ENCODE data around the gene HIF3A. TPM values are rescaled to one million over a fixed set of nuclear protein-coding genes. Genes with fewer than 3 reads are reported as not detected.
"Not testable (repeated sequence)": the region's sequence is repeated elsewhere in the genome, so short reads cannot be mapped to it uniquely, and the experiment has no call there.

Gene HIF3A
- total RNA-seq, 1 experiment from 2014 or later = not detected

DNA sequence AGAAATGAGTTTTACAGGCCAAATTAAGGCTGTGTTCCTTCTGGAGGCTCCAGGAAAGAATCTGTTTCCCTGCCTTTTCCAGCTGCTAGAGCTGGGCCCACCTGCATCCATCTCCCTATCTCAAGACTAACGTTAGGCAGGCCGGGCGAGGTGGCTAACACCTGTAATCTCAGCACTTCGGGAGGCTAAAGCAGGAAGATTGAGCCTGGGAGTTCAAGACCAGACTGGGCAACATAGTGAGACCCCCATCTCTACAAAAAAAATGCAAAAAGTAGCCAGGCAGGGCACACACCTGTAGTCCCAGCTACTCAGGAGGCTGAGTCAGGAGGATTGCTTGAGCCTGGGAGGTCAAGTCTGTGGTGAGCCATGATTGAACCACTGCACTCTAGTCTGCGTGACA is 14.6 kb downstream of the HIF3A start:
- H3K4me2 ChIP-seq = no peak overlapping the region
- H2AFZ ChIP-seq = no peak overlapping the region
- H3F3A ChIP-seq (ENCODE audit: insufficient read depth, low read depth) = no peaks in the 10 kb centered on the region
- DNase-seq = no peak
- peaks cover 2% of the 10 kb centered on the region for H3K9me3 ChIP-seq (ENCODE audit: insufficient read depth, low read depth)
- no peak overlapping the region for H3K27ac ChIP-seq
- no TSS peak for BruUV-seq (replicated peaks)
- H3K9me2 ChIP-seq (ENCODE audit: insufficient read depth) = no peaks in the 10 kb centered on the region
- no peak for TF ChIP-seq EZH2 (IDR thresholded peaks at IDR 0.05; ENCODE audit: low read depth)
- TF ChIP-seq, protein P1, sequence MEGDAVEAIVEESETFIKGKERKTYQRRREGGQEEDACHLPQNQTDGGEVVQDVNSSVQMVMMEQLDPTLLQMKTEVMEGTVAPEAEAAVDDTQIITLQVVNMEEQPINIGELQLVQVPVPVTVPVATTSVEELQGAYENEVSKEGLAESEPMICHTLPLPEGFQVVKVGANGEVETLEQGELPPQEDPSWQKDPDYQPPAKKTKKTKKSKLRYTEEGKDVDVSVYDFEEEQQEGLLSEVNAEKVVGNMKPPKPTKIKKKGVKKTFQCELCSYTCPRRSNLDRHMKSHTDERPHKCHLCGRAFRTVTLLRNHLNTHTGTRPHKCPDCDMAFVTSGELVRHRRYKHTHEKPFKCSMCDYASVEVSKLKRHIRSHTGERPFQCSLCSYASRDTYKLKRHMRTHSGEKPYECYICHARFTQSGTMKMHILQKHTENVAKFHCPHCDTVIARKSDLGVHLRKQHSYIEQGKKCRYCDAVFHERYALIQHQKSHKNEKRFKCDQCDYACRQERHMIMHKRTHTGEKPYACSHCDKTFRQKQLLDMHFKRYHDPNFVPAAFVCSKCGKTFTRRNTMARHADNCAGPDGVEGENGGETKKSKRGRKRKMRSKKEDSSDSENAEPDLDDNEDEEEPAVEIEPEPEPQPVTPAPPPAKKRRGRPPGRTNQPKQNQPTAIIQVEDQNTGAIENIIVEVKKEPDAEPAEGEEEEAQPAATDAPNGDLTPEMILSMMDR (conservative IDR thresholded peaks at IDR 0.05) = no peak
- ChIA-PET CTCF (no interaction called here), POLR2A (ENCODE audit: unreplicated experiment) (interaction anchor here (0.6 kb wide), 1 partner anchor 50 kb away, joined by 35 read pairs; no protein-coding TSS in a partner anchor)
- intact Hi-C loops (cut with micrococcal nuclease; ENCODE audit: unreplicated experiment) = no loop called here
- no peaks in the 10 kb centered on the region for H3K27me3 ChIP-seq (ENCODE audit: insufficient read depth, low read depth)
- no peaks in the 10 kb centered on the region for H4K20me1 ChIP-seq (ENCODE audit: insufficient read depth)
- H3K4me1 ChIP-seq (replicated peaks; ENCODE audit: insufficient read depth) = no peaks in the 10 kb centered on the region
- no peaks in the 10 kb centered on the region for H3K79me2 ChIP-seq (ENCODE audit: low read depth)
- no peak overlapping the region for H3K4me3 ChIP-seq
- H3K36me3 ChIP-seq (ENCODE audit: low read depth) = no peaks in the 10 kb centered on the region

DNA sequence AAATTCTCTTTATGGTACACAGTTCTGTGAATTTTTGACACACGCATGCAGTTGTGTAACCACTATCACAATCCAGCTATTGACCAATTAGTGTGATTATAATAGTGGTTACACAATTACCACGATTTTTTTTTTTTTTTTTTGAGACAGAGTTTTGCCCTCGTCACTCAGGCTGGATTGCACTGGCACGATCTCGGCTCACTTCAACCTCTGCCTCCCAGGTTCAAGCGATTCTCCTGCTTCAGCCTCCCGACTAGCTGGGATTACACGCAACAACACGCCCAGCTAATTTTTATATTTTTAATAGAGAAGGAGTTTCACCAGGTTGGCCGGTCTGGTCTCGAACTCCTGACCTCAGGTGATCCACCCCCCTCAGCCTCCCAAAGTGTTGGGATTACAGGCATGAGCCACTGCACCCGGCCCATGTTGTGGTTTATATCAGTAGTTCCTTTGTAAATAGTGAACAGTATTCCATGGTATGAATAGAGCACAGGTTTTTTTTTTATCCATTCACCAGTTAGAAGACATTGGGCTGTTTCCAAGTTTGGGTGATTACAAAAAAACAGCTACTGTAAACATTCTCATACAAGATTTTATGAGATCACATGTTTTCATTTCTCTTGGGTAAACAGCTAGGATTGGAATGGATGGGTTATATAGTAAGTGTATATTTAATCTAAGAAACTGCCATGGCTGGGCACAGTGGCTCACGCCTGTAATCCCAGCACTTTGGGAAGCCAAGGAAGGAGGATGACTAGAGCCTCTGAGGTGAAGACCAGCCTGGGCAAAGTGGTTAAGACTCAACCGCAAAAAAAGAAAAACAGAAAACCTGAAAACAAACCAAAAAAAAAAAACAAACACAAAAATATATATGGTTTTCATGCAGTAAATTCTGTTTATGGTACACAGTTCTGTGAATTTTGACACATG is 17.0 kb downstream of the HIF3A start:
- H3K9me3 ChIP-seq (ENCODE audit: insufficient read depth, low read depth); H3F3A ChIP-seq (ENCODE audit: insufficient read depth, low read depth); H2AFZ ChIP-seq; H3K9me2 ChIP-seq (ENCODE audit: insufficient read depth); H4K20me1 ChIP-seq (ENCODE audit: insufficient read depth); H3K27ac ChIP-seq; H3K4me3 ChIP-seq; H3K27me3 ChIP-seq (ENCODE audit: insufficient read depth, low read depth); H3K4me1 ChIP-seq (replicated peaks; ENCODE audit: insufficient read depth); DNase-seq; H3K79me2 ChIP-seq (ENCODE audit: low read depth); H3K36me3 ChIP-seq (ENCODE audit: low read depth); POLR2A ChIA-PET (ENCODE audit: unreplicated experiment); H3K4me2 ChIP-seq; intact Hi-C loops (cut with micrococcal nuclease; ENCODE audit: unreplicated experiment); BruUV-seq (replicated peaks): not testable (repeated sequence)
- CTCF ChIA-PET = interaction anchor here (0.7 kb wide), 1 partner anchor 127 kb away, joined by 7 read pairs; no protein-coding TSS in a partner anchor

DNA sequence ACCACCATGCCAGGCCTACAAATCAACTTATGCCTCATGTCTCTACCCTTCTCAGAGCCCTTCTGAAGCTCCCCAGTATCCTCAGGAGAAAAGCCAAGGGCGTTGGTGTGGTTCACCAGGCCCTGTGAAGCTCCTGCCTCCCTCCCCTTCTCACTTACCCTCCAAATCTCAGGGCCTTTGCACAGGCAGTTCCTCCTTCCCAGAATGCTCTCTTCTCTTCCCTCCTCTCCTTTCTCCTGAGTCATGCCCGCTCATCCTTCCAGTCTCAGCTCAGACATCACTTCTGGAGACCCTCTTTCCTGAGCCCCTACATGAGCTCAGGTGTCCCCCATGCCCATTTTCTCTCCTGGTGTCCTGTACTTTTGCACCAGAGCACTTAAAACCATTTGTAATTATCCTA is 20.5 kb downstream of the HIF3A start:
- DNase-seq = no peak
- no peak overlapping the region for H2AFZ ChIP-seq
- H3K9me3 ChIP-seq (ENCODE audit: insufficient read depth, low read depth) = no peaks in the 10 kb centered on the region
- TF ChIP-seq, protein P1 (conservative IDR thresholded peaks at IDR 0.05) = no peak
- no peak for TF ChIP-seq EZH2 (IDR thresholded peaks at IDR 0.05; ENCODE audit: low read depth)
- no peaks in the 10 kb centered on the region for H4K20me1 ChIP-seq (ENCODE audit: insufficient read depth)
- intact Hi-C loops (cut with micrococcal nuclease; ENCODE audit: unreplicated experiment) = no loop called here
- no peaks in the 10 kb centered on the region for H3K27me3 ChIP-seq (ENCODE audit: insufficient read depth, low read depth)
- H3K4me2 ChIP-seq = no peak overlapping the region
- ChIA-PET POLR2A (ENCODE audit: unreplicated experiment) (no interaction called here), CTCF (no interaction called here)
- no peak overlapping the region for H3K4me3 ChIP-seq
- peaks cover 4% of the 10 kb centered on the region; the same call in 1 of the 2 replicates for H3F3A ChIP-seq (ENCODE audit: insufficient read depth, low read depth)
- H3K4me1 ChIP-seq (replicated peaks; ENCODE audit: insufficient read depth) = no peaks in the 10 kb centered on the region
- H3K79me2 ChIP-seq (ENCODE audit: low read depth) = no peaks in the 10 kb centered on the region
- H3K9me2 ChIP-seq (ENCODE audit: insufficient read depth) = no peaks in the 10 kb centered on the region
- no peaks in the 10 kb centered on the region for H3K36me3 ChIP-seq (ENCODE audit: low read depth)
- no peak overlapping the region for H3K27ac ChIP-seq
- no TSS peak for BruUV-seq (replicated peaks)

Data from PC-9 (cell line).